ENCODE data around the gene LIAS.
A peak's percentile ranks its signal among the peaks of the same experiment; 100 is the strongest.
"Not testable (repeated sequence)": the region's sequence is repeated elsewhere in the genome, so short reads cannot be mapped to it uniquely, and the experiment has no call there.

LIAS gene

DNA sequence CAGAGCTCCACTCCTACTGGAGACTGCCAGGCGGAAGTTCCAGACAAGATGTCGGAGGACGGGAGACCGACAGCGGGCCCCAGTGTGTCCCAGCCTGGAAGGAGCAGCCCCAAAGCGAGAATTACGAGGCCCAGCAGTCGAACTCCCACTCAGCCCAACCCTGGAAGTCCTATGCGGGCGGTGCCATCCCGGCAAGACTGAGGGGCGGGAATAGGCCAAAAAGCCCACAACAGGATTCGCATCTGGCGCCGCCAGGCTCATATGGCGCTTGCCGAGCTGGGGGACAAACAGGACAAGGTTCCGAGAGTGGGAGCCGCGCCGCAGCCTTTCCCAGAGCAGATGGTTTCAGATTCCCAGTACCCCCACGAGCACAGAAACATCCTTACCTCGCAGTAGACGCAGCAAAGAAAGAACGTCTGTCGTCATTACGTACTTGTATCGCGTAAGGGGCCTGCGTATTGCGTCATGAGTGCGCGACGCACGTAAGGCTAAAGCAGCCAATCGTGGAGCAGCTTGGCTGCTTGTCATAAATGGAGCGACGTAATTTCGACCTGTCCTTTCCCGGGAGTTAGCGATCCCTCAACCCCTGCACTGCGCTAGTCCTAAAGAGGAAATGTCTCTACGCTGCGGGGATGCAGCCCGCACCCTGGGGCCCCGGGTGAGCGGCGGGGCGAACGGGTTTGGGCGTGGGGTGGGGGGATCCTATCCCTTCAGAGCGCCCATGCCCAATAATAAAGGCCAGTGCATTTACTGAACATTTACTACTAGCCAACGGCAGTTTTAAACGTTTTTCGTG is at the start of gene LIAS, which contains the start of gene RPL9:
TSS of gene LIAS (plus strand) at position 552 of the 796 bp plus-strand sequence. CDS start at position 614, 62 bp downstream.
TSS of gene RPL9 (minus strand) at position 418 of the 796 bp plus-strand sequence. CDS start 483 bp downstream, outside the sequence.
- peak; percentile 98 for DNase-seq

DNA sequence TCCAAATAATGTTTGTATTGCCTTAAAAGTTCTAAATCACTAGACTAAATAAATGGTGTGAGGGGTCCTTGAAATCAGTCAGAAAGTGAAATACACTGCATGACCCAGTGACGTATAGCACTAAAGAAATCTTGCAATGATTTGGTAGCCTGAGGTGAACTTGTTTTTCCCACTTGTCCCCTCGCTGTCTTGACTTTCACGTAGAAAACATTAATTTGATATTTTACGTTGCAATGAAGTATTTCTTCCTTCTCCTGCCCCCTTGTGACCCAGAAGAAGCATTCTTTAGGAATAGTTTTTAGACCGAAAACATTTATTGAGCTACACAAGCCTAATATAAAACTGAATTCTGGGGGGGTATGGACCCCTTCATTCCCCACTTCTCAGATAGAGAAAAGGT is 48.4 kb upstream of the LIAS start:
- DNase-seq = no peak

DNA sequence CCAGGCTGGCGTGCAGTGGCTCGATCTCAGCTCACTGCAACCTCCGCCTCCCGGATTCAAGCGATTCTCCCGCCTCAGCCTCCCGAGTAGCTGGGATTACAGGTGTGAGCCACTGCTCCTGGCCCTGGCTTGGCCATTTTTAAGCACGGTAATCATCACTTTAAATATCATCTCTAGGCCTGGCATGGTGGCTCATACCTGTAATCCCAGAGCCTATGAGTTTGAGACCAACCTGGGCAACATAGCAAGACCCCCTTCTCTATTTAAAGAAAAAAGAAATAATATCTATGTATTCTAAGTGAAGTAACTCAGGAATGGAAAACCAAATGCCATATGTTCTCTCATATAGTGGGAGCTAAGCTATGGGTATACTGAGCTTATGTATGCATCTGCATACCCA is 47.3 kb upstream of the LIAS start:
- DNase-seq = not testable (repeated sequence)

DNA sequence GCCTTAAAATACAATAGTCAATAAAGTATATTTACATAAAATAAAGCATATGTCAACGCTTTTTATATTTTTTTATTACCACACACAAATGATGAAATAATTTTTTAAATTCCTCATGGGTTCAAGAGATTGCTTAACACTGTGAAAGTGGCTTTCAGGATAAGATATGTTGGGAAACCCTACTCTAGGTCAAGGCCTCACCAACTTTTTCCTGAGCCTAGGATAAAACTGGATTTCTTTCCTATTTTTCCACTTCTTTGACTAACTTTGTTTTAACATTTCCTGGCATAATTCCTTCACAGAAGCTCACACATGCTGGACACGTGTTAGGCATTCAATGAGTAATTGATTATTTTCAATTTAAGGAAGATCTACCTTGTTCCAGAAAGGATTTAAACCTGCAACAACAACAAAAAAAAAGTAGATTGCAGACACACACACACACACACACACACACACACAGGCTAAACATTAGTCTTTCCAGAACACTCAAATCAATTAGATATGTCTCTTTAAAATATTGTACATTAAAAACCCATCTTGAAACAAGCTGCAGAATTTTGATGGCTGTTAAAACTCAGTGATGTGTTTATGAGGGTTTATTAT is 43.1 kb upstream of the LIAS start:
- no peak for DNase-seq

DNA sequence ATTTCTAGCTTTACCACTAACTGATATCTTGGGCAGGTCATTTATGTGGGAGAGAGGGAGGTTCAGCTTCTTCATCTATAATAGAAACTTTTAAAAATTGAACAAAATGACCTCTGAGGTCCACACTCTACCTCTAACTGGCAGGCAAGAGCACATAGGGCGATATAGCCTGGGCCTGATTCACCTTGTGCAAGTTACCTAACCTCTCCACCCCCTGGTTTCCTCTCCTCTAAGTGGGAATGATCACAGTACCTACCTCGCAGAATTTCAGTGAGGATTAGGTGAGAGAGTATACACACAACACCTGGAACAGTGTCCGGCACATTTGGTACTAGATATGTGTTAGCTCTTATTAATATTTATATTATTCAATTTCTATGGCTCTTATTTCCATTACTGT is 36.6 kb upstream of the LIAS start:
- DNase-seq = no peak

DNA sequence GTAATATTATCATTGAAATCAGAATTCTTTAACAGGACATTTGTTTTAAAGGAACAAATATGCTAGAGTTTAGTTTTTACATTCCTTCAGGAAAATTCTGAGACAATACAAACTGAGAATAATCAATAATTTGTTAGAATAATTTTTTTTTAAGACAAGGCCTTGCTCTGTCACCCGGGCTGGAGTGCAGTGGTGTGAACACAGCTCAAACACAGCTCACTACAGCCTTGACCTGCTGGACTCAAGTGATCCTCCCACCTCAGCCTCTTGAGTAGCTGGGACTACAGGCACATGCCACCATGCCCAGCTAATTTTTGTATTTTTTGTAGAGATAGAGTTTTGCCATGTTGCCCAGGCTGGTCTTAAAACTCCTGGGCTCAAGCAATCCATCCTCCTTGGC is 33.6 kb upstream of the LIAS start:
- DNase-seq = not testable (repeated sequence)

DNA sequence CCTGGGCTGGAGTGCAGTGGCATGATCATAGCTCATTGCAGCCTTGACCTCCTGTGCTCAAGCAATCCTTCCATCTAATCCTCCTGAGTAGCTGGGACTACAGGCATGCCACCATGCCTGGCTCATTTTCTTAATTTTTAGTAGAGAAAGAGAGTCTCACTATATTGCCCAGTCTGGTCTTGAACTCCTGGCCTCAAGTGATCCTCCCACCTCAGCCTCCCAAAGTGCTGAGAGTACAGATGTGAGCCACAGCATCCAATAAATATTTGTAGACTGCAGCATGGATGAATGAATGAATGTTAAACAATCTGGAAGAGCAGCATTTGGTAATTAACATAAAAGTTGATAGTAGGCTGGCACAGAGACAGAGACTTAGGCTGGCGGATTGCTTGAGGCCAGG is 32.1 kb upstream of the LIAS start:
- DNase-seq = no peak

DNA sequence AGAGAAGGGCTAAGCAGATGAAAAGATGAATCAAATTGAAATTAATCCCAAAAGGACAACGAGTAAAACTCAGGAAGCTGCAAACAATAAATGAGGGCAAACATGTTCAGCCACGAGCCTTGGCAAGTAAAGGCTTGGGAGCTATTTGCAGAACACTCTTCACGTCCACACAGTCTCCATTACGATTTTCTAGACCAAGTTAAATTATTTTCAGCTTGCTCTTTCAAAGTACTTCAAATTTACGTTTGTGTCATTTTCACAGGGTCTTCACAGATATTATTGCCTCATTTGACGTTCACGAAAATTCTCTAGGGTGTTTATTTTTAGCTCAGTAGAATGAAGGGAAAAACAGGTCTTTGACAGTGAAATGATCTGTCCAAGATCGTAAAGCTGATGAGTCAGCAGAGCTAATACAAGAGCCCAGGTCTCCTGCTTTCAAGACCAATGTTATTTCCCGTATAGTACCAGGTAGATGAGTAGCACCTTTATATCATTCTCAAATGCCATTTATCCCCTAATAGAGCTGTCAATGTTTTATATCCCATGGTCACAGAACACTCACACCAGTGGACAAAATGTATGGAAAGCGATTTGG is 31.2 kb upstream of the LIAS start:
- no peak for DNase-seq

DNA sequence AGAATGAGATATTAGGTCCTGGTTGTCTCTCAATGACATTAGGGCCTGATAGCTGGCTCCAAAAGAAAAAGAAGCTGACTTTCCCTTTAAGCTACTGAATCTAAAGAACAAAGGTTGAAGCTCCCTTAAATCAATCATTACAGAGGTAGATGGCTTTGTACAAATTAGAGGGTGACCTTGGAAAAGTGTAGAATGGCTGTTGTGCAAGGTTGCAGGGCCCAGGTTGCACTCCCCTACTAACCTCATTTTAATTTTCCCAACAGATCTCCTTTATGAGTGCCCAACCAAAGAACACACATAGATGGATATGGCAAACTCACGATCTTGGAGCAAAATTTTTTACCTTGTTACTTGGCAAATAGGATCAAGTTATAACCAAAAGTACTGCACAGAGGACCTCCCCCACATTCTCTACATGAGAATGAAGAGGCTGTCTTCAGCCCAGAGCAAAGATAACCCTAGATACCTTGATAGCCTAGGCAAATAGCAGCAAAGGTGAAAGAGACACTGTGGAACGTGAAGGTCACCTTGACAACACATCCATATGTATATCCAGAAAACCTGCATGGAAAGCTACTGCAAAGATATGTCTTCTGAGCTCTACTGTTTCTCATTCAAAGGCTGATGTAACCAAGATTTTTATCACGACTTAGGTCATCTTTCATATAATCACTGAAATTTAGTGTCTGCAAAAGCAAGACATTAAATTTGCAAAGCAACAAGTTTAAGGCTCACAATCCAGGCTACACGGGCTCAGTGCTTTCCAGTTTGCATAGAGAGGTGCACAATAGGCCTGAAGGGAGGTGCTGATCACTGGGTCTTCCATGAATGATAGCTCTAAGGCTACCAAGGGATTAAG is 29.2 kb upstream of the LIAS start:
- DNase-seq = no peak

DNA sequence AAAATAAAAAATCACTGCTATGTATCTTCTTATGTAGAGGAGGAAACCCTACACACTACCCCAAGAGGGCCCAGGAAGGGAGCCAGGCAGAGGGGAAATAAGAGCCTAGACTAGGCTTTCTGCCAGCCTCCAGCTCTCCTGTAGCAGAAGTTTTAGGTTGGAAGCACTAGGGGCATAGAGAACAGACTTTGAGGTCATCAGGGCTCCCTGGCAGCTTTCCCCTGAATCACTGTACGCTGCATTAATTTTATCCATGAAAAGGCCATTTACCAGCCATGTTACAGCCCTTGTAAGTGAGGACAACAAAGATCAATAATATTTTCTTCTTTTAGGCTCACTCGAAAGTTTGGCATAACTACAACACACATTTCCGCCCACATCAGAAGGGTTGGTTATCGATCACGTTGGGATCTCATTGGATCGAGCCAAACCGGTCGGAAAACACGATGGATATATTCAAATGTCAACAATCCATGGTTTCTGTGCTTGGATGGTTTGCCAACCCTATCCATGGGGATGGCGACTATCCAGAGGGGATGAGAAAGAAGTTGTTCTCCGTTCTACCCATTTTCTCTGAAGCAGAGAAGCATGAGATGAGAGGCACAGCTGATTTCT is 24.9 kb upstream of the LIAS start:
- DNase-seq = no peak

DNA sequence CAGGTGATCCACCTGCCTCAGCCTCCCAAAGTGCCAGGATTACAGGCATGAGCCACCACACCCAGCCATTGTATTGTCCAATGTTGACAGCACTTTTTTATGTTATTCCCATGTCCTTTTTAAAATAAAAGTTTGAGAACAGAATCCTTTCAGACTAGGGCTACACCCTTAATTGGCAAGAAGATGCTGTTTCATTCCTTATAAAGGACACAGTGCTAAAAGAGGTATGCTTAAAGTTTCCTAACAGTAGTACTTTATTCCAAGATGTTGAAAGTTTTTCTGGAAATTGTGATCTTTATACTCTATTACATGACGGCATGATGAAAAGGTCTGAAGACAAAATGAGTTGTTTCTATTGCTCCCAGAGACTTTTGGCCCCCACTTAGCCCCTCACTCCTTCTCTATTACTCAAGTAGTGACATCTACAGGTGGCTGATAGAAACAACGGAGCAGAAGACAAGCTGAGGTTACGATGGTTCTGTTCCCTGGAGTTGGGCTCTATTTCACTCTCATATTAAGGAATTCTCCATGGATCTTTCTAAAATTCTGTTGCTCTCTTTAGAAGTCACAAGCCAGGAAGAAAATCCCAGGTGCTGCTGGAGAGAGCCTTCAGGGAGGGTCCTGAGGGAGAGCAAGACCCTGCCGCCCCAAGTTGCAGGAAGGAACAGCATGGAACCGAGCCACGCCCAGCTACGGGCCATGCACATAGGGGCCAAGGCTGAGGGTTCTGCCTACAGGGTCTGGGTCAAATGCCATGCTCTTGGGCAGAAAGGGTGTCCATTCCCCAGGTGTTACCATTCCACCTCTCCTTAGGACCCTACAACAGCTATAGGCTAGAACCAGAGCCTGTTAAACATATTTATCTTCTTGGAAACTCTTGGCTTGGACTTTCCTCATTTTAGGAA is 22.9 kb upstream of the LIAS start:
- no peak for DNase-seq

DNA sequence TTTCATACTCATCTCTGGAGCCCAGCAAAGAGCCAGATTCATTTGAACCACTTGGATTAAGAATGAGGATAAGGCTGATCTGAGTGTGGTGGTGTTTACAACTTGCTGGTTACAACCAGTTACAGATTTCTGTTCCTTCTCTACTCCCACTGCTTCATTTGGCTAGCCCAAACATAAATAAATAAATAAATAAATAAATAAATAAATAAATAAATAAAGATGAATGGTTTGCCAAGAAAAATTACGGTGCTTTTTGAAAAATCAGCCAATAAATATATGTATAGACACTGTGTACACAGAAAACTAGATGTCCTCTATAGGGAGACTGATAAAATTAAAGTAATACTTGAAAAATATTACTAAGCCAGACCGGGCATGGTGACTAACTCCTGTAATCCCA is 17.3 kb upstream of the LIAS start:
- DNase-seq = no peak

DNA sequence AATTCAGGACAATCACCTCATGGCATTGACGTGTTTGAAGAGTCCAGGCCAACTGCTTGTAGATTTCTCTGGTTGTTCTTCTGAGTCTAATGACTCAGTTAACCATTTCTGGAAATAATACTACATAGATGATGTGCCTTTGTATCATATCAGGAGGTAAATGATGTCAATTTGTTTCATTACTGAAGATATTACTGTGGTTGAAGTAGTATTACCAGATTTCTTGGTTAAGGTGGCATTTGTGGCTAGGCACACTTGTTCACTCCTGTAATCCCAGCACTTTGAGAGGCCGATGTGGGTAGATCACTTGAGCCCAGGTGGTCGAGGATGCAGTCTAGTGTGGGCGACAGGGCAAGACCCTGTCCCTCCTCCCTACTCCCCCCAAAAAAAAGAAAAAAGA is 15.9 kb upstream of the LIAS start:
- no peak for DNase-seq

DNA sequence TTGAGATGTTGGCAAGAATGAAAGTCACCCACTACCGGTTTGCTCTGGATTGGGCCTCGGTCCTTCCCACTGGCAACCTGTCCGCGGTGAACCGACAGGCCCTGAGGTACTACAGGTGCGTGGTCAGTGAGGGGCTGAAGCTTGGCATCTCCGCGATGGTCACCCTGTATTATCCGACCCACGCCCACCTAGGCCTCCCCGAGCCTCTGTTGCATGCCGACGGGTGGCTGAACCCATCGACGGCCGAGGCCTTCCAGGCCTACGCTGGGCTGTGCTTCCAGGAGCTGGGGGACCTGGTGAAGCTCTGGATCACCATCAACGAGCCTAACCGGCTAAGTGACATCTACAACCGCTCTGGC is 12.4 kb upstream of the LIAS start:
- DNase-seq = no peak

DNA sequence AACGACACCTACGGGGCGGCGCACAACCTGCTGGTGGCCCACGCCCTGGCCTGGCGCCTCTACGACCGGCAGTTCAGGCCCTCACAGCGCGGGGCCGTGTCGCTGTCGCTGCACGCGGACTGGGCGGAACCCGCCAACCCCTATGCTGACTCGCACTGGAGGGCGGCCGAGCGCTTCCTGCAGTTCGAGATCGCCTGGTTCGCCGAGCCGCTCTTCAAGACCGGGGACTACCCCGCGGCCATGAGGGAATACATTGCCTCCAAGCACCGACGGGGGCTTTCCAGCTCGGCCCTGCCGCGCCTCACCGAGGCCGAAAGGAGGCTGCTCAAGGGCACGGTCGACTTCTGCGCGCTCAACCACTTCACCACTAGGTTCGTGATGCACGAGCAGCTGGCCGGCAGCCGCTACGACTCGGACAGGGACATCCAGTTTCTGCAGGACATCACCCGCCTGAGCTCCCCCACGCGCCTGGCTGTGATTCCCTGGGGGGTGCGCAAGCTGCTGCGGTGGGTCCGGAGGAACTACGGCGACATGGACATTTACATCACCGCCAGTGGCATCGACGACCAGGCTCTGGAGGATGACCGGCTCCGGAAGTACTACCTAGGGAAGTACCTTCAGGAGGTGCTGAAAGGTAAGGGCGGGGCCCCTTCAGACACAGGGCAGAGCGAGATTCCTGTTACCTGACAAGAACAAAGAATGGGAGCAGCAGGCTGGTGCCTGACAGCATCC is 11.8 kb upstream of the LIAS start:
- peak; percentile 43 for DNase-seq

DNA sequence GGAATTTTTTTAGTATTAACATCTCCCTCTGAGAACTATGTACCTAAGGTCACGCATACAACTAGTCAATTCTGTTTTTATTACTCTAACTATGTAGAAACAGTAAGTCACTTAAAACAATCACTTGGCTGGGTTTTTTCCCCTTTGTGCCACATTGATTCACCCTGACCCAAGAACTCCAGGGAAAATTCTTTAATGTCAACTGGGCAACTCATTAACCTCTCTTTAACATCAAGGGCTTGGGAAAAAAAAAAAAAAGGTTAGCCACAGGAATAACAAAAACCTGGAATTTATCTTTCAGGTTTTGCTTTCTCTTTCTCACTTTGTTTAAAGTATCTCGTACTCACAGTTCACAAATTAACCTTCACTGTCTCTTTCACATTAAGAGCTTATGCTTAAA is 8.2 kb upstream of the LIAS start:
- no peak for DNase-seq

DNA sequence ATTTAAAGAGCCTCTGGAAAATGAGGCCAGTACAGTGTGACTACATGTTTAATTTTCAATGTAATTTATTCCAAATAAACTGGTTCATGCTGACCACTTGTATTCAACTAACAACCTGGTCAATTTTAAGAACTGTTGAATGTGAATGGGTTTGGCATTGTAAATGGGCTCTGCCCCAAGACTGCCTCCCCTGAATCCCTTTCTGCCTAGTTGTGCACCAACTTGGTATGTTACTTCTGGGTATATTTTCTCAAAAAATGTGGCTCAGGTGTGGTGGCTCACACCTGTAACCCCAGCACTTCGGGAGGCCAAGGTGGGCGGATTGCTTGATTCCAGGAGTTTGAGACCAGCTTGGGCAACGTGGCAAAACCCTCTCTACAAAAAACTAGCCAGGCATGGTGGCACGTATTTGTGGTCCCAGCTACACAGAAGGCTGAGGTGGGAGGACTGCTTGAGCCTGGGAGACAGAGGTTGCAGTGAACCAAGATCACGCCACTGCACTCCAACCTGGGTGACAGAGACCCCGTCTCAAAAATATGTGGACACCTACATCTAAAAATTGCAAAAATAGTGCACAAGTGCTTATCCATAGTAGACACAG is 7.3 kb upstream of the LIAS start:
- no peak for DNase-seq

DNA sequence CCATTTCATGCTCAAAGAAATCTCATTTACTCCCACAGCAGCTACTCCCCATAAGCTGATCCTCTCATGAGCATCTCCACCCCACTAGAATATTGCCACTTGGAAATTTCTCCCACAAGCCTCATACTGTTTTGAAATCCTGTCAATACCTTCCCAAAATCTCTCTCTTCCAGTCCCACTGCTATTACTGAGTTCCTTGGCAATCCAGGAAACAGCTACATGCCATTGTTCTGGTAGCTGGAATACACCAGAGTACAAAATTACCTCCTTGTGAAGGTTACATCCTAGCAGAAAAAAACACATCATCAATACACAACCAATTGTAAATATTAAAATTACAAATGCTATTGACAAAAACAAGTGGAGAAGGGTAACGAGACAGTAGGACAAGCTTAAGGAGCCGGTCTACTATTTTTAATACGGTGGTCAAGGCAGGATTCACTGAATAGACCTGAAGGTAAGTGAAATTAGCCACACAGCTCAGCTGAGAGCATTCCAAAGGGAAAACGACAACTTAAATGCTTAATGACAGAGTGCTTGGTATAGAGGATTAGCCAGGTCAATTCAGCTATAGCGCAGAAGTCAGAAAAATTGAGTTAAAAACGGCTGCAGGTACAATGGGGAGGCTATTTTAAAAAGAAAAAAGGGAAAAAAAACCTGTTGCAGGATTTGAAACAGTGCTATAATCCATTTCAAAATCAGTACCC is 6.5 kb upstream of the LIAS start:
- DNase-seq = no peak

DNA sequence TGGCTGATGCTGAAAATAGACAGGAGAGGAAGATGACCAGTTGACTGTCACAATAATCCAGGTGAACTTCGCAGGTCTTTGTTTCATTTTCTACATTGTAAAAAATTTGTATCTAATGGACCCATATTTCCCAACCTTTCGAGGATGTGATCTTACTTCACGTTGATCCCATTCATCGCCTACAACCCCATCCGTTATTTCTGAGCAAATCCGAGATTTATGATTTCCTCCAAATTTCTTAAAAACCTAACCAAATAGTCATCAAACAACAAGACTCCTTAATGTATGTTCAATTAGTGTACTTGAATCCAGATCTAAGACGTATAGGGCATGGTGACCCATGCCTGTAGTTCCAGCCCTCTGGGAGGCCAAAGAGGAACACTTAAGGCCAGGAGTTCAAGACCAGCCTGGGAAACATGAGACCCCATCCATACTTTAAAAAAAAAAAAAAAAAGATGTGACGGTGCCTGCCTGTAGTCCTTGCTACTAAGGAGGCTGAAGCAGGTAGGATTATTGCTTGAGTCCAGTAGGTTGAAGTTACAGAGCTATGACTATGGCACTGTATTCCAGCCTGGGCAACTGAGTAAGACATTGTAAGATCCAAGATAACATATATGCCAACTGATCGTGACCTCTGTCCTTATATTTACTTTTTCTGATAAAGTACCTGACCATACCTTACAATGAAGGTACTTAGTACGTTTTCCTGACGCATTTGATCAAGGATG is 5.8 kb upstream of the LIAS start:
- no peak for DNase-seq

Measured in EL (cell line).